Measurements from ENCODE around the gene USP6NL. TPM values are rescaled to one million over a fixed set of nuclear protein-coding genes. Genes with fewer than 3 reads are reported as not detected.

The USP6NL gene
- total and polyA plus RNA-seq, 10 of the 15 experiments (the other 5 are each of a cell fraction or from before 2014, with no cell fraction given), result 4.0 to 27.7 (median 18.2) TPM

- TF ChIP-seq MXI1 (IDR thresholded peaks at IDR 0.05; ENCODE audit: low read depth, low read length) (peak; percentile 79), KDM1A (IDR thresholded peaks at IDR 0.05; ENCODE audit: borderline replicate concordance) (no peak), CREB1 (IDR thresholded peaks at IDR 0.05; ENCODE audit: low read depth) (no peak), POLR2AphosphoS5 (IDR thresholded peaks at IDR 0.05; ENCODE audit: low read length) (0 out of 2 replicates have a peak, but pooled peaks have one; percentile 25), RB1 (IDR thresholded peaks at IDR 0.05; ENCODE audit: borderline replicate concordance) (peak; percentile 48; the same call in 1 of the 2 replicates), PAX5 (IDR thresholded peaks at IDR 0.05; ENCODE audit: borderline replicate concordance, low read depth, low read length) (peak; percentile 18; the same call in 1 of the 2 replicates), EGR1 (IDR thresholded peaks at IDR 0.05; ENCODE audit: borderline replicate concordance in 1 of 2, low read depth in 2 of 2, low read length in 2 of 2) (peak in 1 of 2 experiments; percentile 55; a peak in 1 of 3 replicates), RELA (IDR thresholded peaks at IDR 0.05; ENCODE audit: borderline replicate concordance, partially characterized antibody) (peak; percentile 11), TAF1 (IDR thresholded peaks at IDR 0.05; ENCODE audit: borderline replicate concordance, low read depth, low read length) (peak; percentile 73; the same call in 1 of the 2 replicates), NKRF (conservative IDR thresholded peaks at IDR 0.05) (peak; percentile 87), ZNF592 (IDR thresholded peaks at IDR 0.05) (0 out of 2 replicates have a peak, but pooled peaks have one; percentile 25), ZNF24 (IDR thresholded peaks at IDR 0.05) (peak; percentile 35; the same call in 1 of the 2 replicates), SUZ12 (IDR thresholded peaks at IDR 0.05; ENCODE audit: unreplicated experiment) (no peak), TCF3 (IDR thresholded peaks at IDR 0.05; ENCODE audit: borderline replicate concordance, insufficient read depth, low read depth, low read length) (peak; percentile 72; the same call in 1 of the 2 replicates), GATAD2B (conservative IDR thresholded peaks at IDR 0.05; ENCODE audit: low read depth) (peak; percentile 98), LARP7 (IDR thresholded peaks at IDR 0.05) (peak; percentile 78), IKZF1 (conservative IDR thresholded peaks at IDR 0.05) (peak; percentile 98), YBX1 (IDR thresholded peaks at IDR 0.05) (no peak), BACH1 (IDR thresholded peaks at IDR 0.05; ENCODE audit: borderline replicate concordance) (peak; percentile 69; the same call in 1 of the 2 replicates), BHLHE40 (IDR thresholded peaks at IDR 0.05; ENCODE audit: borderline replicate concordance in 1 of 2, low read depth in 2 of 2, low read length in 1 of 2) (peak; percentile 99 to 100), IRF5 (IDR thresholded peaks at IDR 0.05; ENCODE audit: borderline replicate concordance) (no peak), FOXM1 (IDR thresholded peaks at IDR 0.05; ENCODE audit: low read depth, low read length) (no peak), ZNF217 (IDR thresholded peaks at IDR 0.05) (peak; percentile 73)
These were observed at the start of gene USP6NL (continued) for GRCh38 chr10:11611248-11612020.

All from GM12878 (cell line).